ENCODE measurements around the gene NHLRC4.

The NHLRC4 gene

GRCh38 chr16:527015-527903, 39.5 kb upstream of the NHLRC4 start, which contains the start of gene CAPN15 (continued):
- no peak for TF ChIP-seq ZFP41 (tag by site-specific recombination; IDR thresholded peaks at IDR 0.05; ENCODE audit: borderline replicate concordance)
- peak; percentile 95 for TF ChIP-seq ZNF785 (tag by site-specific recombination; IDR thresholded peaks at IDR 0.05)
- TF ChIP-seq GLI2 (tag by site-specific recombination; IDR thresholded peaks at IDR 0.05; ENCODE audit: borderline replicate concordance, low read depth), result no peak
- peak; percentile 99 for TF ChIP-seq SP3 (tag by site-specific recombination; IDR thresholded peaks at IDR 0.05)
- TF ChIP-seq ZNF280D (tag by site-specific recombination; IDR thresholded peaks at IDR 0.05), result no peak
- TF ChIP-seq ZNF404 (tag by site-specific recombination; IDR thresholded peaks at IDR 0.05), result no peak
- no peak for TF ChIP-seq REST (tag by site-specific recombination; IDR thresholded peaks at IDR 0.05)
- peak; percentile 50 for TF ChIP-seq YY1 (tag by site-specific recombination; IDR thresholded peaks at IDR 0.05)
- no peak for TF ChIP-seq ZNF221 (tag by site-specific recombination; IDR thresholded peaks at IDR 0.05; ENCODE audit: borderline replicate concordance)
- peak; percentile 73; the same call in 1 of the 2 replicates for TF ChIP-seq ZSCAN5A (tag by site-specific recombination; IDR thresholded peaks at IDR 0.05)
- no peak for TF ChIP-seq BCL11B (tag by site-specific recombination; IDR thresholded peaks at IDR 0.05; ENCODE audit: low read depth)
- peak; percentile 92 for TF ChIP-seq ZBTB26 (tag by site-specific recombination; optimal IDR thresholded peaks at IDR 0.05)
- TF ChIP-seq ELK4 (IDR thresholded peaks at IDR 0.05; ENCODE audit: borderline replicate concordance, low read depth, low read length), result peak; percentile 98
- TF ChIP-seq ZNF433 (tag by site-specific recombination; IDR thresholded peaks at IDR 0.05; ENCODE audit: low read depth), result no peak
- TF ChIP-seq ZNF76 (tag by site-specific recombination; IDR thresholded peaks at IDR 0.05; ENCODE audit: borderline replicate concordance, low read depth), result peak; percentile 100
- no peak for TF ChIP-seq AEBP2 (tag by site-specific recombination; IDR thresholded peaks at IDR 0.05; ENCODE audit: borderline replicate concordance)
- TF ChIP-seq ZNF544 (tag by site-specific recombination; IDR thresholded peaks at IDR 0.05), result no peak
- TF ChIP-seq KLF9 (tag by site-specific recombination; IDR thresholded peaks at IDR 0.05; ENCODE audit: low read depth), result peak; percentile 69
- peak; percentile 75; the same call in 1 of the 2 replicates for TF ChIP-seq ZNF501 (tag by site-specific recombination; IDR thresholded peaks at IDR 0.05)
- TF ChIP-seq ZNF211 (tag by site-specific recombination; IDR thresholded peaks at IDR 0.05; ENCODE audit: low read depth), result no peak
- TF ChIP-seq PATZ1 (tag by site-specific recombination; IDR thresholded peaks at IDR 0.05), result peak; percentile 89
- 0 out of 2 replicates have a peak, but pooled peaks have one; percentile 60 for TF ChIP-seq PBX3 (CRISPR knock-in tag; IDR thresholded peaks at IDR 0.05)

All from HEK293 (cell line).